HepG2 (cell line): ENCODE results near the gene AFG1L. TPM values are rescaled to one million over a fixed set of nuclear protein-coding genes. Genes with fewer than 3 reads are reported as not detected.

Experiments used
- KAT2B ChIP-seq: fragments of 150-350 bp; IDR thresholded peaks from 2 replicates; pipeline ENCODE4 v1.6.1; 2014; ENCODE audit warnings: low read depth, low read length, borderline replicate concordance
- KLF9 ChIP-seq: IDR thresholded peaks from 2 replicates; pipeline ENCODE4 v1.6.1; 2016; ENCODE audit warnings: low read depth
- NR2F1 ChIP-seq, 2 experiments: fragments of 450-650 bp in 1 of 2; formaldehyde crosslinking in 1 of 2; IDR thresholded peaks; 2 replicates each; pipeline versions ENCODE4 v1.5.0 to v1.6.1; 2016 to 2020; ENCODE audit warnings: mild to moderate bottlenecking in 1 of 2, missing compliant biosample characterization in 1 of 2, missing genetic modification reagents in 1 of 2, moderate library complexity in 1 of 2
- RCOR2 ChIP-seq: IDR thresholded peaks from 2 replicates; pipeline ENCODE4 v1.6.1; 2016; ENCODE audit warnings: missing biosample characterization, missing genetic modification reagents
- RFXANK ChIP-seq: IDR thresholded peaks from 2 replicates; pipeline ENCODE4 v1.6.1; 2016
- SRY ChIP-seq: sonication (generic); formaldehyde crosslinking; IDR thresholded peaks from 2 replicates; pipeline ENCODE4 v1.8.0; 2022; ENCODE audit warnings: mild to moderate bottlenecking, missing genetic modification reagents
- ZC3H4 ChIP-seq: sonication (generic); formaldehyde crosslinking; IDR thresholded peaks from 2 replicates; pipeline ENCODE4 v1.4.0; 2020; ENCODE audit warnings: missing genetic modification reagents, borderline replicate concordance
- ZFP41 ChIP-seq: sonication (generic); formaldehyde crosslinking; IDR thresholded peaks from 2 replicates; pipeline ENCODE4 v1.4.0; 2020; ENCODE audit warnings: mild to moderate bottlenecking, missing genetic modification reagents, borderline replicate concordance
- ZMYM3 ChIP-seq: sonication (generic); formaldehyde crosslinking; IDR thresholded peaks from 2 replicates; pipeline ENCODE4 v1.5.1; 2020; ENCODE audit warnings: mild to moderate bottlenecking, missing genetic modification reagents
- polyA plus RNA-seq, 8 experiments: library from polyadenylated mRNA; depleted of rRNA in 3 of 8; stranded (reverse) in 7 of 8; unstranded in 1 of 8; fragments of >200 nt; fragmentation: Illumina TruSeq in 4 of 8; extraction: Trizol in 4 of 8; gene quantifications; 2 replicates each; pipeline versions ENCODE4 v1.2.1 to v1.2.3, GENCODE V29; 2011 to 2016; ENCODE audit warnings: low read depth in 4 of 8, missing spikeins in 1 of 8, mixed read lengths in 1 of 8; ENCODE audit not compliant: insufficient read depth in 1 of 8
- total RNA-seq, 5 experiments: library from RNA; depleted of rRNA; stranded (reverse); fragments of >200 nt; fragmentation: Illumina TruSeq; extraction: Trizol; gene quantifications; 2 replicates each; pipeline ENCODE4 v1.2.3, GENCODE V29; 2016; ENCODE audit warnings: low read depth in 1 of 5
- TF ChIP-seq, protein P1 (sequence below): sonication (generic); formaldehyde crosslinking; IDR thresholded peaks from 2 replicates; pipeline ENCODE4 v1.9.0; 2021; ENCODE audit warnings: mild to moderate bottlenecking, missing genetic modification reagents
- TF ChIP-seq, protein P2 (sequence below): IDR thresholded peaks from 2 replicates; pipeline ENCODE4 v1.6.1; 2012; ENCODE audit warnings: low read depth, low read length, improper control_type of control experiment
- TF ChIP-seq, protein P3 (sequence below), 2 experiments: sonication (generic) in 1 of 2; formaldehyde crosslinking in 1 of 2; IDR thresholded peaks; 2 replicates each; pipeline versions ENCODE4 v1.5.1 to v1.6.1; 2011 to 2020; ENCODE audit warnings: borderline replicate concordance in 1 of 2, low read depth in 1 of 2, low read length in 1 of 2, mild to moderate bottlenecking in 1 of 2, missing genetic modification reagents in 1 of 2, moderate library complexity in 1 of 2
- TF ChIP-seq, protein P4 (sequence below): IDR thresholded peaks from 2 replicates; pipeline ENCODE4 v1.6.1; 2016; ENCODE audit warnings: missing compliant biosample characterization, missing genetic modification reagents, borderline replicate concordance
- TF ChIP-seq, protein P5 (sequence below): sonication (generic); formaldehyde crosslinking; IDR thresholded peaks from 2 replicates; pipeline ENCODE4 v1.4.0; 2020; ENCODE audit warnings: missing genetic modification reagents
- TF ChIP-seq, protein P6 (sequence below): IDR thresholded peaks from 2 replicates; pipeline ENCODE4 v1.6.1; 2016; ENCODE audit warnings: missing genetic modification reagents, missing compliant biosample characterization
- TF ChIP-seq, protein P7 (sequence below): sonication (generic); formaldehyde crosslinking; IDR thresholded peaks from 2 replicates; pipeline ENCODE4 v1.4.0; 2020; ENCODE audit warnings: mild to moderate bottlenecking, low read depth, missing genetic modification reagents

AFG1L gene
- total and polyA plus RNA-seq, 2 of the 13 experiments (the other 11 are each of a cell fraction or from before 2014, with no cell fraction given), result 3.1 to 14.0 TPM

DNA sequence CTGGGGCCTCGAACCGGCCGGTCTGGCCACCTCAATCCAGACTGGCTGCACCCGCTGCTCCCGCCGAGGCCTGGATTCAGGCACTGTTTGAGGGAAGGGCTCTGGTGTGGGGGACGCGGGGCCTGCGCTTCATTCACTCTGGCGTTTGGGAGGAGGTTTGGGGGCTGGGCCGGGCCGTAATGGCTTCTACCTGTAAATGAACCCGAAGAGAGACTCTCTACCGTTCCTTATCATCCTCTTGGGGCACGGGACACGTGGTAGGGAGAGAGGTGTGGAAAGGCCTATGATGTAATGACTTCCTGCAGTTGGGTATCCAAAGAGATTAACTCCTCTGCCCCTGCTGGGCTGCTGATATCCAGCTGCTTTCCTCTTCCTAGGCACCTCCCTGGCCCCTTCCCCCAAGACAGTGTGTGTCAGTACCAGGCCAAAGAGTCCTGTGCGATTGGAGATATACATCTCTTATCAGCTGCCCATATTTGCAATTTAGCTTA is 267.7 kb downstream of the AFG1L start (continued):
- TF ChIP-seq ZC3H4 (CRISPR knock-in tag) (peak; percentile 56; the same call in 1 of the 2 replicates), RFXANK (CRISPR knock-in tag) (no peak), KLF9 (peak; percentile 58; the same call in 1 of the 2 replicates), SRY (CRISPR knock-in tag) (no peak), ZMYM3 (CRISPR knock-in tag) (no peak), RCOR2 (CRISPR knock-in tag) (no peak), ZFP41 (CRISPR knock-in tag) (peak; percentile 39; the same call in 1 of the 2 replicates), NR2F1 (CRISPR knock-in tag; IDR thresholded peaks at IDR 0.05) (no peak), KAT2B (no peak)
- TF ChIP-seq, protein P1, sequence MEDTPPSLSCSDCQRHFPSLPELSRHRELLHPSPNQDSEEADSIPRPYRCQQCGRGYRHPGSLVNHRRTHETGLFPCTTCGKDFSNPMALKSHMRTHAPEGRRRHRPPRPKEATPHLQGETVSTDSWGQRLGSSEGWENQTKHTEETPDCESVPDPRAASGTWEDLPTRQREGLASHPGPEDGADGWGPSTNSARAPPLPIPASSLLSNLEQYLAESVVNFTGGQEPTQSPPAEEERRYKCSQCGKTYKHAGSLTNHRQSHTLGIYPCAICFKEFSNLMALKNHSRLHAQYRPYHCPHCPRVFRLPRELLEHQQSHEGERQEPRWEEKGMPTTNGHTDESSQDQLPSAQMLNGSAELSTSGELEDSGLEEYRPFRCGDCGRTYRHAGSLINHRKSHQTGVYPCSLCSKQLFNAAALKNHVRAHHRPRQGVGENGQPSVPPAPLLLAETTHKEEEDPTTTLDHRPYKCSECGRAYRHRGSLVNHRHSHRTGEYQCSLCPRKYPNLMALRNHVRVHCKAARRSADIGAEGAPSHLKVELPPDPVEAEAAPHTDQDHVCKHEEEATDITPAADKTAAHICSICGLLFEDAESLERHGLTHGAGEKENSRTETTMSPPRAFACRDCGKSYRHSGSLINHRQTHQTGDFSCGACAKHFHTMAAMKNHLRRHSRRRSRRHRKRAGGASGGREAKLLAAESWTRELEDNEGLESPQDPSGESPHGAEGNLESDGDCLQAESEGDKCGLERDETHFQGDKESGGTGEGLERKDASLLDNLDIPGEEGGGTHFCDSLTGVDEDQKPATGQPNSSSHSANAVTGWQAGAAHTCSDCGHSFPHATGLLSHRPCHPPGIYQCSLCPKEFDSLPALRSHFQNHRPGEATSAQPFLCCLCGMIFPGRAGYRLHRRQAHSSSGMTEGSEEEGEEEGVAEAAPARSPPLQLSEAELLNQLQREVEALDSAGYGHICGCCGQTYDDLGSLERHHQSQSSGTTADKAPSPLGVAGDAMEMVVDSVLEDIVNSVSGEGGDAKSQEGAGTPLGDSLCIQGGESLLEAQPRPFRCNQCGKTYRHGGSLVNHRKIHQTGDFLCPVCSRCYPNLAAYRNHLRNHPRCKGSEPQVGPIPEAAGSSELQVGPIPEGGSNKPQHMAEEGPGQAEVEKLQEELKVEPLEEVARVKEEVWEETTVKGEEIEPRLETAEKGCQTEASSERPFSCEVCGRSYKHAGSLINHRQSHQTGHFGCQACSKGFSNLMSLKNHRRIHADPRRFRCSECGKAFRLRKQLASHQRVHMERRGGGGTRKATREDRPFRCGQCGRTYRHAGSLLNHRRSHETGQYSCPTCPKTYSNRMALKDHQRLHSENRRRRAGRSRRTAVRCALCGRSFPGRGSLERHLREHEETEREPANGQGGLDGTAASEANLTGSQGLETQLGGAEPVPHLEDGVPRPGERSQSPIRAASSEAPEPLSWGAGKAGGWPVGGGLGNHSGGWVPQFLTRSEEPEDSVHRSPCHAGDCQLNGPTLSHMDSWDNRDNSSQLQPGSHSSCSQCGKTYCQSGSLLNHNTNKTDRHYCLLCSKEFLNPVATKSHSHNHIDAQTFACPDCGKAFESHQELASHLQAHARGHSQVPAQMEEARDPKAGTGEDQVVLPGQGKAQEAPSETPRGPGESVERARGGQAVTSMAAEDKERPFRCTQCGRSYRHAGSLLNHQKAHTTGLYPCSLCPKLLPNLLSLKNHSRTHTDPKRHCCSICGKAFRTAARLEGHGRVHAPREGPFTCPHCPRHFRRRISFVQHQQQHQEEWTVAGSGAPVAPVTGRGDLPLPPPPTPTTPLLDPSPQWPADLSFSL, result no peak
- TF ChIP-seq, protein P2, sequence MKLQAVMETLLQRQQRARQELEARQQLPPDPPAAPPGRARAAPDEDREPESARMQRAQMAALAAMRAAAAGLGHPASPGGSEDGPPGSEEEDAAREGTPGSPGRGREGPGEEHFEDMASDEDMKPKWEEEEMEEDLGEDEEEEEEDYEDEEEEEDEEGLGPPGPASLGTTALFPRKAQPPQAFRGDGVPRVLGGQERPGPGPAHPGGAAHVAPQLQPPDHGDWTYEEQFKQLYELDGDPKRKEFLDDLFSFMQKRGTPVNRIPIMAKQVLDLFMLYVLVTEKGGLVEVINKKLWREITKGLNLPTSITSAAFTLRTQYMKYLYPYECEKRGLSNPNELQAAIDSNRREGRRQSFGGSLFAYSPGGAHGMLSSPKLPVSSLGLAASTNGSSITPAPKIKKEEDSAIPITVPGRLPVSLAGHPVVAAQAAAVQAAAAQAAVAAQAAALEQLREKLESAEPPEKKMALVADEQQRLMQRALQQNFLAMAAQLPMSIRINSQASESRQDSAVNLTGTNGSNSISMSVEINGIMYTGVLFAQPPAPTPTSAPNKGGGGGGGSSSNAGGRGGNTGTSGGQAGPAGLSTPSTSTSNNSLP, result 0 out of 2 replicates have a peak, but pooled peaks have one; percentile 12
- TF ChIP-seq, protein P3, sequence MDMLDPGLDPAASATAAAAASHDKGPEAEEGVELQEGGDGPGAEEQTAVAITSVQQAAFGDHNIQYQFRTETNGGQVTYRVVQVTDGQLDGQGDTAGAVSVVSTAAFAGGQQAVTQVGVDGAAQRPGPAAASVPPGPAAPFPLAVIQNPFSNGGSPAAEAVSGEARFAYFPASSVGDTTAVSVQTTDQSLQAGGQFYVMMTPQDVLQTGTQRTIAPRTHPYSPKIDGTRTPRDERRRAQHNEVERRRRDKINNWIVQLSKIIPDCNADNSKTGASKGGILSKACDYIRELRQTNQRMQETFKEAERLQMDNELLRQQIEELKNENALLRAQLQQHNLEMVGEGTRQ (IDR thresholded peaks at IDR 0.05; ENCODE audit: low read depth, low read length), result peak; percentile 82
- TF ChIP-seq, protein P3 (CRISPR knock-in tag; IDR thresholded peaks at IDR 0.05; ENCODE audit: borderline replicate concordance), result peak; percentile 85; the same call in 1 of the 2 replicates
- TF ChIP-seq, protein P4, sequence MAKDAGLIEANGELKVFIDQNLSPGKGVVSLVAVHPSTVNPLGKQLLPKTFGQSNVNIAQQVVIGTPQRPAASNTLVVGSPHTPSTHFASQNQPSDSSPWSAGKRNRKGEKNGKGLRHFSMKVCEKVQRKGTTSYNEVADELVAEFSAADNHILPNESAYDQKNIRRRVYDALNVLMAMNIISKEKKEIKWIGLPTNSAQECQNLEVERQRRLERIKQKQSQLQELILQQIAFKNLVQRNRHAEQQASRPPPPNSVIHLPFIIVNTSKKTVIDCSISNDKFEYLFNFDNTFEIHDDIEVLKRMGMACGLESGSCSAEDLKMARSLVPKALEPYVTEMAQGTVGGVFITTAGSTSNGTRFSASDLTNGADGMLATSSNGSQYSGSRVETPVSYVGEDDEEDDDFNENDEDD (CRISPR knock-in tag), result peak; percentile 79
- TF ChIP-seq, protein P5, sequence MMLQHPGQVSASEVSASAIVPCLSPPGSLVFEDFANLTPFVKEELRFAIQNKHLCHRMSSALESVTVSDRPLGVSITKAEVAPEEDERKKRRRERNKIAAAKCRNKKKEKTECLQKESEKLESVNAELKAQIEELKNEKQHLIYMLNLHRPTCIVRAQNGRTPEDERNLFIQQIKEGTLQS (CRISPR knock-in tag), result no peak
- TF ChIP-seq, protein P6, sequence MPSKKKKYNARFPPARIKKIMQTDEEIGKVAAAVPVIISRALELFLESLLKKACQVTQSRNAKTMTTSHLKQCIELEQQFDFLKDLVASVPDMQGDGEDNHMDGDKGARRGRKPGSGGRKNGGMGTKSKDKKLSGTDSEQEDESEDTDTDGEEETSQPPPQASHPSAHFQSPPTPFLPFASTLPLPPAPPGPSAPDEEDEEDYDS, result peak; percentile 69
- TF ChIP-seq, protein P7, sequence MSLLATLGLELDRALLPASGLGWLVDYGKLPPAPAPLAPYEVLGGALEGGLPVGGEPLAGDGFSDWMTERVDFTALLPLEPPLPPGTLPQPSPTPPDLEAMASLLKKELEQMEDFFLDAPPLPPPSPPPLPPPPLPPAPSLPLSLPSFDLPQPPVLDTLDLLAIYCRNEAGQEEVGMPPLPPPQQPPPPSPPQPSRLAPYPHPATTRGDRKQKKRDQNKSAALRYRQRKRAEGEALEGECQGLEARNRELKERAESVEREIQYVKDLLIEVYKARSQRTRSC (CRISPR knock-in tag), result no peak
